ENCODE measurements around the gene SLC15A2. TPM values are rescaled to one million over a fixed set of nuclear protein-coding genes. Genes with fewer than 3 reads are reported as not detected.

The SLC15A2 gene
- total and polyA plus RNA-seq, 9 of the 15 experiments (the other 6 are each of a cell fraction or from before 2014, with no cell fraction given), result 0.05 to 0.53 (median 0.25) TPM; not detected in 1

GRCh38 chr3:121976727-121977126 lies 82.5 kb downstream of the SLC15A2 start:
- no peak for TF ChIP-seq COPS2 (conservative IDR thresholded peaks at IDR 0.05)
- no peak for TF ChIP-seq MITF (IDR thresholded peaks at IDR 0.05)
- no peak for TF ChIP-seq NONO (IDR thresholded peaks at IDR 0.05; ENCODE audit: low read depth in 2 of 2, low read length in 1 of 2)
- no peak for TF ChIP-seq RBBP5 (IDR thresholded peaks at IDR 0.05; ENCODE audit: borderline replicate concordance, insufficient read depth, low read length, poor library complexity, severe bottlenecking)
- no peak for TF ChIP-seq NR0B1 (IDR thresholded peaks at IDR 0.05; ENCODE audit: partially characterized antibody)
- no peak for TF ChIP-seq USF2 (CRISPR knock-in tag; IDR thresholded peaks at IDR 0.05)
- TF ChIP-seq TRIM28 (IDR thresholded peaks at IDR 0.05), result no peak
- TF ChIP-seq HMG20A (CRISPR knock-in tag; conservative IDR thresholded peaks at IDR 0.05), result no peak
- intact Hi-C loops (cut with micrococcal nuclease), result no loop called here
- Histone ChIP-seq H3K4me1 (replicated peaks in 1 of 2; ENCODE audit: control insufficient read depth in 2 of 2, insufficient read depth in 2 of 2, low read length in 2 of 2) (no peaks in the 10 kb centered on the region), H3K79me2 (ENCODE audit: control insufficient read depth, insufficient read depth, low read length) (no peaks in the 10 kb centered on the region), H3K9me1 (ENCODE audit: control insufficient read depth, insufficient read depth, low read length) (no peaks in the 10 kb centered on the region), H3K36me3 (ENCODE audit: control insufficient read depth, insufficient read depth, low read length) (no peaks in the 10 kb centered on the region), H3K9me3 (replicated peaks; ENCODE audit: control insufficient read depth, insufficient read depth, low read depth, low read length) (no peaks in the 10 kb centered on the region), H4K20me1 (replicated peaks; ENCODE audit: control insufficient read depth, insufficient read depth, low read length) (no peaks in the 10 kb centered on the region), H3K4me2 (ENCODE audit: insufficient read depth, low read length) (no peak overlapping the region), H3K27me3 (ENCODE audit: control insufficient read depth in 2 of 2, insufficient read depth in 2 of 2, low read length in 2 of 2) (no peaks in the 10 kb centered on the region), H3K9ac (ENCODE audit: insufficient read depth in 1 of 2, low read depth in 2 of 2, low read length in 2 of 2) (no peak overlapping the region), H2AFZ (ENCODE audit: low read depth, low read length) (no peak overlapping the region), H3K27ac (ENCODE audit: extremely low read depth, low read depth, low read length) (no peak overlapping the region), H3K4me3 (no peak overlapping the region)
- in situ Hi-C loops (cut with MboI), result no loop called here
- FAIRE-seq (no peak), ATAC-seq (no peak), DNase-seq (ENCODE audit: extremely low read depth in 1 of 4, low spot score in 3 of 4) (no peak)
- no TSS peak for BruUV-seq (replicated peaks)
- POLR2A ChIA-PET, result no interaction called here
- 0% methylated on average over 1 of the region's 1 CpG for WGBS (ENCODE audit: insufficient coverage, low coverage, missing lambda C conversion rate)
- CTCF ChIA-PET (ENCODE audit: low intra/inter-chr PET ratio), result no interaction called here

All from K562 (cell line).